D721Med (cell line): ENCODE results near the gene CES4A.
"Not testable (repeated sequence)": the region's sequence is repeated elsewhere in the genome, so short reads cannot be mapped to it uniquely, and the experiment has no call there.

Experiments used
- DNase-seq: peaks from one replicate; pipeline ENCODE4 v3.0.0; 2011; ENCODE audit warnings: low spot score; ENCODE audit not compliant: insufficient read length
- FAIRE-seq: peaks from 2 replicates; lab custom pipeline; 2011; peaks lifted over from hg19 to GRCh38; lab: Jason Lieb, UNC
- CTCF ChIP-seq: IDR thresholded peaks from 2 replicates; pipeline ENCODE4 v1.5.1; 2012; ENCODE audit warnings: mild to moderate bottlenecking, control low read depth; ENCODE audit not compliant: insufficient read depth; ENCODE audit errors: missing control alignments

The CES4A gene

GRCh38 chr16:66950437-66950836 is 38.0 kb upstream of the CES4A start:
- FAIRE-seq (no peak), DNase-seq (no peak)
- no peak for TF ChIP-seq CTCF

- no peak for FAIRE-seq
- DNase-seq = no peak
- TF ChIP-seq CTCF = no peak
Measured at GRCh38 chr16:66950971-66951790, 37.2 kb upstream of the CES4A start.

GRCh38 chr16:66952430-66953110 is 35.8 kb upstream of the CES4A start:
- no peak for FAIRE-seq
- no peak for DNase-seq
- TF ChIP-seq CTCF = no peak

GRCh38 chr16:66953462-66954096 is 34.8 kb upstream of the CES4A start:
- DNase-seq (no peak), FAIRE-seq (no peak)
- no peak for TF ChIP-seq CTCF

- FAIRE-seq (no peak), DNase-seq (no peak)
- TF ChIP-seq CTCF = peak; percentile 95
Measured at GRCh38 chr16:66954097-66954659, 34.2 kb upstream of the CES4A start.

- not testable (repeated sequence) for DNase-seq, FAIRE-seq
Measured at GRCh38 chr16:66955363-66956153, 32.8 kb upstream of the CES4A start.

- DNase-seq, FAIRE-seq: not testable (repeated sequence)
Measured at GRCh38 chr16:66956154-66956457, 32.3 kb upstream of the CES4A start.
